Thoracic aorta (tissue), 2 donors: ENCODE data around the gene PYGB. TPM values are rescaled to one million over a fixed set of nuclear protein-coding genes. Genes with fewer than 3 reads are reported as not detected.
"Not testable (repeated sequence)": the region's sequence is repeated elsewhere in the genome, so short reads cannot be mapped to it uniquely, and the experiment has no call there.

ENCODE experiments used
- ATAC-seq: fragments of 150-250 bp; one replicate; pipeline ENCODE4 v1.8.0; 2017; ENCODE audit warnings: low read depth; ENCODE audit not compliant: insufficient number of reproducible peaks, low FRiP score
- DNase-seq: peaks from one replicate; pipeline ENCODE4 v3.0.0-alpha.2; 2020; ENCODE audit warnings: low spot score
- H3K27ac ChIP-seq, 2 donors: fragments of 200-600 bp; sonication (generic); 1 replicate in 1 of 2; 2 replicates in 1 of 2; pipeline ENCODE4 v1.5.1; 2016; ENCODE audit warnings: mild to moderate bottlenecking in 2 of 2, moderate library complexity in 2 of 2
- H3K27me3 ChIP-seq: fragments of 200-600 bp; sonication (generic); replicated peaks from 2 replicates; pipeline ENCODE4 v1.6.0; 2016; ENCODE audit warnings: mild to moderate bottlenecking; ENCODE audit not compliant: insufficient read depth
- H3K36me3 ChIP-seq: fragments of 200-600 bp; sonication (generic); one replicate; pipeline ENCODE4 v1.5.1; 2016
- H3K4me1 ChIP-seq, 2 donors: fragments of 200-600 bp; sonication (generic); 1 replicate in 1 of 2; 2 replicates in 1 of 2; pipeline versions ENCODE4 v1.5.1 to v1.6.0; 2016; ENCODE audit warnings: low read depth in 2 of 2, mild to moderate bottlenecking in 1 of 2; ENCODE audit not compliant: control insufficient read depth in 1 of 2
- H3K4me3 ChIP-seq: fragments of 200-600 bp; sonication (generic); 2 replicates; pipeline ENCODE4 v1.5.1; 2016; ENCODE audit warnings: mild to moderate bottlenecking
- H3K9me3 ChIP-seq: fragments of 200-600 bp; sonication (generic); 2 replicates; pipeline ENCODE4 v1.5.1; 2016
- CTCF ChIP-seq: fragments of 200-600 bp; sonication (generic); IDR thresholded peaks from one replicate; pipeline ENCODE4 v1.5.1; 2019; ENCODE audit warnings: antibody characterized with exemption
- total RNA-seq, 2 donors: library from RNA; depleted of rRNA; stranded (reverse); fragments of >200 nt; gene quantifications; one replicate each; pipeline versions ENCODE4 v1.1.0 to v1.2.3, GENCODE V29; 2016

Gene PYGB
- total RNA-seq, 2 donors from 2014 or later: 124 to 256 TPM

- no peak for TF ChIP-seq CTCF
- peak; percentile 60 for DNase-seq
- Histone ChIP-seq H3K27me3 (no peaks in the 10 kb centered on the region), H3K36me3 (no peaks in the 10 kb centered on the region), H3K4me1 (peaks cover 21 to 79% of the 10 kb centered on the region in 2 donors), H3K4me3 (peak overlapping the region; percentile 6), H3K27ac (peak overlapping the region; percentile 59 to 78), H3K9me3 (no peaks in the 10 kb centered on the region)
- ATAC-seq: peak; percentile 52
Measured at GRCh38 chr20:25233016-25233772, 14.7 kb upstream of the PYGB start.

DNA sequence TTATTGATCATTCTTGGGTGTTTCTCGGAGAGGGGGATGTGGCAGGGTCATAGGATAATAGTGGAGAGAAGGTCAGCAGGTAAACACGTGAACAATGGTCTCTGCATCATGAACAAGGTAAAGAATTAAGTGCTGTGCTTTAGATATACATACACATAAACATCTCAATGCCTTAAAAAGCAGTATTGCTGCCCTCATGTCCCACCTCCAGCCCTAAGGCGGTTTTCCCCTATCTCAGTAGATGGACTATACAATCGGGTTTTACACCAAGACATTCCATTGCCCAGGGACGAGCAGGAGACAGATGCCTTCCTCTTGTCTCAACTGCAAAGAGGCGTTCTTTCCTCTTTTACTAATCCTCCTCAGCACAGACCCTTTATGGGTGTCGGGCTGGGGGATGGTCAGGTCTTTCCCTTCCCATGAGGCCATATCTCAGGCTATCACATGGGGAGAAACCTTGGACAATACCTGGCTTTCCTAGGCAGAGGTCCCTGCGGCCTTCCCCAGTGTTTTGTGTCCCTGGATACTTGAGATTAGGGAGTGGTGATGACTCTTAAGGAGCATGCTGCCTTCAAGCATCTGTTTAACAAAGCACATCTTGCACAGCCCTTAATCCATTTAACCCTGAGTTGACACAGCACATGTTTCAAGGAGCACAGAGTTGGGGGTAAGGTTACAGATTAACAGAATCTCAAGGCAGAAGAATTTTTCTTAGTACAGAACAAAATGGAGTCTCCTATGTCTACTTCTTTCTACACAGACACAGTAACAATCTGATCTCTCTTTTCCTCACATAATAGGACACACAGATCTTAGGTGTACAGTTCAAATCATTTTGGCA lies 13.7 kb upstream of the PYGB start:
- DNase-seq, H3K27me3 ChIP-seq, ATAC-seq, H3K9me3 ChIP-seq, H3K4me3 ChIP-seq, H3K36me3 ChIP-seq: not testable (repeated sequence)
- peak overlapping the region; percentile 59 to 78 for H3K27ac ChIP-seq
- H3K4me1 ChIP-seq: peaks cover 31 to 82% of the 10 kb centered on the region in 2 donors

GRCh38 chr20:25236450-25237304 lies 11.2 kb upstream of the PYGB start:
- Histone ChIP-seq H3K27me3 (no peaks in the 10 kb centered on the region), H3K4me1 (peaks cover 35 to 68% of the 10 kb centered on the region in 2 donors), H3K36me3 (no peaks in the 10 kb centered on the region), H3K27ac (peak overlapping the region; percentile 87), H3K4me3 (no peak overlapping the region), H3K9me3 (no peaks in the 10 kb centered on the region)
- no peak for TF ChIP-seq CTCF
- no peak for DNase-seq
- no peak for ATAC-seq

- Histone ChIP-seq H3K27ac (peak overlapping the region; percentile 87 to 89), H3K4me1 (peaks cover 34 to 65% of the 10 kb centered on the region in 2 donors)
- peak; percentile 81 for DNase-seq
Measured at GRCh38 chr20:25237610-25238318, 10.1 kb upstream of the PYGB start.

More at GRCh38 chr20:25237610-25238318, 10.1 kb upstream of the PYGB start:
- Histone ChIP-seq H3K27me3 (no peaks in the 10 kb centered on the region), H3K4me3 (no peak overlapping the region), H3K9me3 (no peaks in the 10 kb centered on the region), H3K36me3 (no peaks in the 10 kb centered on the region)
- ATAC-seq: peak; percentile 99
- no peak for TF ChIP-seq CTCF
